Mesendoderm (in vitro differentiated cells): Measurements from ENCODE around the gene VDAC1.

ENCODE experiments used
- DNase-seq: peaks from one replicate; pipeline ENCODE4 v3.0.0; 2013
- H2AK5ac ChIP-seq: 2 replicates; pipeline ENCODE4 v1.6.1; 2013; ENCODE audit warnings: low read length, inconsistent platforms
- H2BK120ac ChIP-seq: 2 replicates; pipeline ENCODE4 v1.6.1; 2013; ENCODE audit warnings: low read depth, mild to moderate bottlenecking, low read length, moderate library complexity, mixed read lengths
- H2BK15ac ChIP-seq: replicated peaks from 2 replicates; pipeline ENCODE4 v1.6.1; 2013; ENCODE audit warnings: low read depth, mild to moderate bottlenecking, moderate library complexity
- H2BK5ac ChIP-seq: 2 replicates; pipeline ENCODE4 v1.6.1; 2013; ENCODE audit warnings: low read length, inconsistent platforms
- H3K18ac ChIP-seq: 2 replicates; pipeline ENCODE4 v1.6.1; 2013; ENCODE audit warnings: mild to moderate bottlenecking, low read length, mixed read lengths
- H3K23ac ChIP-seq: one replicate; pipeline ENCODE4 v1.6.1; 2013; ENCODE audit warnings: low read length
- H3K27ac ChIP-seq: 2 replicates; pipeline ENCODE4 v1.5.1; 2013; ENCODE audit warnings: low read depth, mild to moderate bottlenecking, inconsistent platforms, low read length, moderate library complexity
- H3K27me3 ChIP-seq: 2 replicates; pipeline ENCODE4 v1.6.1; 2013; ENCODE audit warnings: low read length, control low read depth, mild to moderate bottlenecking, inconsistent platforms; ENCODE audit not compliant: insufficient read depth, poor library complexity
- H3K36me3 ChIP-seq: 2 replicates; pipeline ENCODE4 v1.6.1; 2013; ENCODE audit warnings: low read length, inconsistent platforms; ENCODE audit not compliant: control insufficient read depth, insufficient read depth
- H3K4ac ChIP-seq: one replicate; pipeline ENCODE4 v1.6.1; 2013; ENCODE audit warnings: low read depth, mild to moderate bottlenecking, low read length, moderate library complexity
- H3K4me1 ChIP-seq: 2 replicates; pipeline ENCODE4 v1.6.1; 2013; ENCODE audit warnings: low read depth, low read length, inconsistent platforms; ENCODE audit not compliant: control insufficient read depth
- H3K4me2 ChIP-seq: 2 replicates; pipeline ENCODE4 v1.6.1; 2013; ENCODE audit warnings: low read length
- H3K4me3 ChIP-seq: 2 replicates; pipeline ENCODE4 v1.5.1; 2013; ENCODE audit warnings: mild to moderate bottlenecking, low read length
- H3K56ac ChIP-seq: one replicate; pipeline ENCODE4 v1.6.1; 2013; ENCODE audit warnings: low read length
- H3K79me1 ChIP-seq: 2 replicates; pipeline ENCODE4 v1.6.1; 2013; ENCODE audit warnings: low read length, inconsistent platforms
- H3K79me2 ChIP-seq: 2 replicates; pipeline ENCODE4 v1.6.1; 2013; ENCODE audit warnings: mild to moderate bottlenecking, low read length; ENCODE audit not compliant: control insufficient read depth, insufficient read depth
- H3K9ac ChIP-seq: 2 replicates; pipeline ENCODE4 v1.6.1; 2013; ENCODE audit warnings: low read length, inconsistent platforms
- H4K5ac ChIP-seq: one replicate; pipeline ENCODE4 v1.6.1; 2013; ENCODE audit warnings: low read length
- H4K8ac ChIP-seq: one replicate; pipeline ENCODE4 v1.6.1; 2013; ENCODE audit warnings: low read depth, mild to moderate bottlenecking, control low read depth, low read length, moderate library complexity
- WGBS: extraction: QIAGEN DNeasy Blood & Tissue Kit; methylation state at CpG from one replicate; pipeline ENCODE4 v1.1.7; 2013; ENCODE audit warnings: low lambda C conversion rate, missing lambda C conversion rate; ENCODE audit not compliant: insufficient coverage; ENCODE audit errors: extremely low coverage; 5-methylcytosine and 5-hydroxymethylcytosine counted together

Gene VDAC1

DNA sequence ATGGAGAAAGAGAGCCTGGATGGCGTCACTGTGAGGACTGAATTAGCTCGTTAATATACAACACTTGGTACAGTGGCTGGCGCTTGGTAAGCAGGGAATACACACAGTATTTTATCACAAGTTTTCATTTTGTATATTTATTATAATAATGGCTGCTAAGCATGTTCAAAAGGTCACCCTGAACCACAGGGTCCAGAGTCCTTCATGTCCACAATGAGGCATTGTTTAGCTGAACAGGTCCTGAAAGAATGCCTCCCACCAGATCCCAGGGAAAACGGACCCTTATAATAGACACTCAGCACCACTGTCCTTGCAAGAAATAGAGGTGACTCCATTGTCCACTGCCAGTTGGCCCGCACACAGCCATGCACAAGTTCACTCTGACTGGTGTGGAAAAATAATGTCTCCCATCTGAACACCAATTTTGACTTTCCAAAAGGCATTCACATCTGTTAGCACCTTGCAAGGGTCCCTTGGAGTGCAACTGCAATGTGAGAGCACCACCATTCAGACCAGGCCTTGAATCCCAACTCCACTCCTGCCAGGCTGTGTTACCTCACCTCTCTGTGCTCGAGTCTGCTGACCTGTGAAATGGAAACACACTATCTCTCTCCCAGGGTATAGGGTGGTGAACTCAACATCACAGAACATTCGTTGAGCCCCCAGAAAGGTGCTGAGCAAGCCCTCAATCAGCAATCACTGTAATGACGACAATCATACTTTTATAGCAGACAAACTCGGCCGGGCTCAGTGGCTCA is 3.9 kb downstream of the VDAC1 start:
- Histone ChIP-seq H3K36me3 (peaks cover 3% of the 10 kb centered on the region), H3K18ac (no peak overlapping the region), H2BK5ac (no peak overlapping the region), H4K8ac (no peak overlapping the region), H2BK15ac (no peak overlapping the region), H3K79me1 (peaks cover 14% of the 10 kb centered on the region), H3K4me1 (peaks cover 17% of the 10 kb centered on the region), H2AK5ac (no peak overlapping the region), H3K4me2 (no peak overlapping the region), H3K56ac (no peak overlapping the region), H3K4ac (no peak overlapping the region), H3K4me3 (no peak overlapping the region), H2BK120ac (no peak overlapping the region), H3K27ac (no peak overlapping the region), H3K9ac (no peak overlapping the region), H3K23ac (no peak overlapping the region), H3K79me2 (peaks cover 87% of the 10 kb centered on the region), H4K5ac (no peak overlapping the region), H3K27me3 (no peaks in the 10 kb centered on the region)
- no CpG with 5 or more reads among the region's 10 CpGs for WGBS
- DNase-seq: no peak

DNA sequence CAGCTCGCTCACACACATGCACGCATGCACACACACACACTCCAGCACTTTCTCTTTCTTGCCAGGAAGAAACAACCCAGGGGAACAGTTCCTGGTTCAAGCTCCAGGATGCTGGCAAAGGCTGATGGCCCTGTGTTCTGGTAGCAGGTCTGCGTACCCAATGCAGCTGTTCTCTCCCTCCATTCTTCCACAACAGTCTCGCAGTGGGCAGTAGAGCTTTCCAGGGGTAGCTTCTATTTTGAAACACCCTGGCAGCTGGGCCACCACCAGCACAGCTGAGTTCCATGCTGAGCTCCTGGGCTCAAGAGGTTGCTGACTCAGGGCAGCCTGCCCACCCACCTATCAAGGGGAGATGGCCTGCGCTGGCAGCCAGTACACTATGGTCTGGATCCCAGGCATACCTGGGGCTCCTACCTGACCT is 4.7 kb downstream of the VDAC1 start:
- Histone ChIP-seq H3K56ac (no peak overlapping the region), H3K23ac (peak overlapping the region; percentile 99), H3K9ac (no peak overlapping the region), H3K4me3 (no peak overlapping the region), H3K79me1 (peaks cover 15% of the 10 kb centered on the region), H3K4me2 (no peak overlapping the region), H3K4me1 (peaks cover 22% of the 10 kb centered on the region), H2BK5ac (no peak overlapping the region), H4K8ac (no peak overlapping the region), H2BK120ac (no peak overlapping the region), H2AK5ac (no peak overlapping the region), H3K27ac (no peak overlapping the region), H3K4ac (no peak overlapping the region), H3K79me2 (peaks cover 95% of the 10 kb centered on the region), H2BK15ac (no peak overlapping the region), H3K27me3 (no peaks in the 10 kb centered on the region), H3K18ac (no peak overlapping the region), H3K36me3 (peaks cover 3% of the 10 kb centered on the region), H4K5ac (no peak overlapping the region)
- no CpG with 5 or more reads among the region's 5 CpGs for WGBS
- DNase-seq: no peak

DNA sequence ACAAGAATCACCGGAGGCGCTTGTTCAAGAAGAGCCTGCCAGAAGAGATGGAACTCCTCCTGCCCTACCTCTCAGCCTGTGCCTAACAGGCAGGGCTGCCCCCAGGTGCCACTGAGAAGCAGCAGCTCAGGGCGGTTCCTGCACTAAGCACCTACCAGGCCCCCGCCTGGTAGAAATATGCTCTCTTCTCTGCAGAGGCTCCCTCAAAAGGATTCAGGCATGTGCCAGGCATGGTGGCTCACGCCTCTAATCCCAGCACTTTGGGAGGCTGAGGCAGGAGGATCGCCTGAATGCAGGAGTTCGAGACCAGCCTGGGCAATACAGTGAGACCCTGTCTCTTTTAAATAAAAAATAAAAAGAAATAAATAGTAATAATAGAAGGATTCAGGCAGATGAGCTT is 6.0 kb downstream of the VDAC1 start:
- peaks cover 15% of the 10 kb centered on the region for H3K79me1 ChIP-seq
- H3K27ac ChIP-seq: no peak overlapping the region
- H3K4me1 ChIP-seq: peaks cover 22% of the 10 kb centered on the region
- H3K4me3 ChIP-seq: no peak overlapping the region
- no peak overlapping the region for H4K8ac ChIP-seq
- peaks cover 99% of the 10 kb centered on the region for H3K79me2 ChIP-seq
- no peak overlapping the region for H3K23ac ChIP-seq
- no peak overlapping the region for H3K4ac ChIP-seq
- no peak overlapping the region for H2BK5ac ChIP-seq
- H2BK15ac ChIP-seq: no peak overlapping the region
- H3K56ac ChIP-seq: no peak overlapping the region
- no peak overlapping the region for H3K18ac ChIP-seq
- H3K4me2 ChIP-seq: no peak overlapping the region
- no CpG with 5 or more reads among the region's 7 CpGs for WGBS
- H4K5ac ChIP-seq: no peak overlapping the region
- no peaks in the 10 kb centered on the region for H3K27me3 ChIP-seq
- H2AK5ac ChIP-seq: no peak overlapping the region
- peaks cover 3% of the 10 kb centered on the region for H3K36me3 ChIP-seq
- H2BK120ac ChIP-seq: no peak overlapping the region
- no peak for DNase-seq
- H3K9ac ChIP-seq: no peak overlapping the region

DNA sequence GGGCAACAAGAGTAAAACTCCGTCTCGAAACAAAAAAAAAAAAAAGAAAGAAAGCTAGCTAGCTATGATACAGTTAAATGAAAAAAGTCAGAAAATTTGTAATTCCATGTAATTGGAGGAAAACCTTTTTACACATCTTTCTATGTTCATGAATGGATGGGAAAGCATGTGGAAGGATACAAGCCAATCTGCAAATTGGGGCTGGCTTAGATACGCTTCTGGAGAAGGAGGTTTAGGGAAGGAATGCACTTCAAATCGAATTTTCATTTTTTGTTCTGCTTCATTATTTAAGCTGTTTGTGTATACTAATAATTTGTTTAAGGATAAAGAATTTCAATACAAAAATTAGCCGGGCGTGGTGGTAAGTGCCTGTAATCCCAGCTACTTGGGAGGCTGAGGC is 6.7 kb downstream of the VDAC1 start:
- H3K79me1 ChIP-seq: peaks cover 16% of the 10 kb centered on the region

DNA sequence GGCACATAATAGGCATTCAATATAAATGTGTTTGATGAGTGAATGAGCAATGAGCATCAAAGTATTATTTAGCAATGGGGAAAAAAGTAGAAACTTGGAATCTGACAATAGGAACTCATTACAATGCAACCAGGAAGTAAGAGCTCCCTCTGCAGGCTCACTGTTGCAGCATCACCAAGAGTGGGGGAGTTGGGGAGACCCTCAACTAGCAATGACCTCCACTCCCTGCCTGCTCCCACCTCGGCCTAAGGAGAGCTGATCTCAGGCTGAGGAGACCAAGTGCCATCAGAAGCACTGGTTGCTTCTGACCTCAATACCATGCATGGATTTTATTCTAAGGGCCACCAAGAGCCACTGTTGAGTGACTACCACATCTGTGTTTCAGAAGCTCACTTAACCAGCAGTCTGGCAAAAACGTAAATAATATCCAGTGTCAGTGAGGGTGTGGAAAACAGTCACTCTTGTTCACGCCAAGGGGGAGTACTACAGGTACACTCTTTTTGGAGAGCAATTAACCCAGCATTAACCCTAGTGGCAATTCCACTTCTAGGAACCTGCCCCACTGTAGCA is 8.0 kb downstream of the VDAC1 start:
- no peak overlapping the region for H3K9ac ChIP-seq
- no peak overlapping the region for H4K5ac ChIP-seq
- no peak overlapping the region for H3K4me3 ChIP-seq
- H3K27ac ChIP-seq: no peak overlapping the region
- H3K23ac ChIP-seq: no peak overlapping the region
- no peaks in the 10 kb centered on the region for H3K36me3 ChIP-seq
- H3K4me1 ChIP-seq: peaks cover 13% of the 10 kb centered on the region
- peaks cover 95% of the 10 kb centered on the region for H3K79me2 ChIP-seq
- no peak overlapping the region for H2BK120ac ChIP-seq
- WGBS: no CpG with 5 or more reads among the region's 3 CpGs
- no peak overlapping the region for H3K18ac ChIP-seq
- no peaks in the 10 kb centered on the region for H3K27me3 ChIP-seq
- DNase-seq: peak; percentile 48
- no peak overlapping the region for H2BK5ac ChIP-seq
- no peak overlapping the region for H4K8ac ChIP-seq
- H3K79me1 ChIP-seq: peaks cover 20% of the 10 kb centered on the region
- no peak overlapping the region for H3K4ac ChIP-seq
- H3K56ac ChIP-seq: no peak overlapping the region
- H2AK5ac ChIP-seq: no peak overlapping the region
- H2BK15ac ChIP-seq: no peak overlapping the region
- no peak overlapping the region for H3K4me2 ChIP-seq

More for the DNA sequence above, 6.7 kb downstream of the VDAC1 start:
- Histone ChIP-seq H2AK5ac (no peak overlapping the region), H3K27ac (no peak overlapping the region), H2BK120ac (no peak overlapping the region), H4K8ac (no peak overlapping the region), H4K5ac (no peak overlapping the region), H3K4ac (no peak overlapping the region), H3K27me3 (no peaks in the 10 kb centered on the region), H3K4me2 (no peak overlapping the region), H2BK15ac (no peak overlapping the region), H3K56ac (no peak overlapping the region), H3K9ac (no peak overlapping the region), H3K4me3 (no peak overlapping the region), H2BK5ac (no peak overlapping the region), H3K23ac (no peak overlapping the region), H3K79me2 (peaks cover 99% of the 10 kb centered on the region), H3K36me3 (peaks cover 3% of the 10 kb centered on the region), H3K18ac (no peak overlapping the region), H3K4me1 (peaks cover 20% of the 10 kb centered on the region)
- DNase-seq: no peak
- no CpG with 5 or more reads among the region's 6 CpGs for WGBS
